ENCODE data around the gene MS4A10.

Gene MS4A10

DNA sequence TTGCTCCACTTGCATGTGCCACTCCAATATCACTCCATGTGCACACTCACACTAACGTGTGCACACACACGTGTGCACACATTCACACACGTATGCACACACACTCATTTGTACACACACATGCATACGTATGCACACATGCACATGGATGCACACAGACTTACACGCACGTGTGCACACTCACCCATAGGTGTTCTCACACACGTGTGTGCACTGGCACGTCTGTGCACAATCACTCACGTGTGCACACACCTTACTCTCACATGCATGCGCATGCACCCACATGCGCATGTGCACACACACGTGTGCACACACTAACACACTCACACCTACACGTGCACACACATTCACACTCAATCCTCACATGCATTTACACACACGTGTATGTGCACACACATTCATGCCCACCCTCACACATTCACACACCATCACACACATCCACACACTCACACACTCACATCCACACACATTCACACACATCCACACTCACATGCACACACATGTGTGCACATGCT, 37.7 kb upstream of the MS4A10 start:
- DNase-seq, result no peak
- H3K36me3 ChIP-seq, result no peaks in the 10 kb centered on the region
- TF ChIP-seq, protein P1, sequence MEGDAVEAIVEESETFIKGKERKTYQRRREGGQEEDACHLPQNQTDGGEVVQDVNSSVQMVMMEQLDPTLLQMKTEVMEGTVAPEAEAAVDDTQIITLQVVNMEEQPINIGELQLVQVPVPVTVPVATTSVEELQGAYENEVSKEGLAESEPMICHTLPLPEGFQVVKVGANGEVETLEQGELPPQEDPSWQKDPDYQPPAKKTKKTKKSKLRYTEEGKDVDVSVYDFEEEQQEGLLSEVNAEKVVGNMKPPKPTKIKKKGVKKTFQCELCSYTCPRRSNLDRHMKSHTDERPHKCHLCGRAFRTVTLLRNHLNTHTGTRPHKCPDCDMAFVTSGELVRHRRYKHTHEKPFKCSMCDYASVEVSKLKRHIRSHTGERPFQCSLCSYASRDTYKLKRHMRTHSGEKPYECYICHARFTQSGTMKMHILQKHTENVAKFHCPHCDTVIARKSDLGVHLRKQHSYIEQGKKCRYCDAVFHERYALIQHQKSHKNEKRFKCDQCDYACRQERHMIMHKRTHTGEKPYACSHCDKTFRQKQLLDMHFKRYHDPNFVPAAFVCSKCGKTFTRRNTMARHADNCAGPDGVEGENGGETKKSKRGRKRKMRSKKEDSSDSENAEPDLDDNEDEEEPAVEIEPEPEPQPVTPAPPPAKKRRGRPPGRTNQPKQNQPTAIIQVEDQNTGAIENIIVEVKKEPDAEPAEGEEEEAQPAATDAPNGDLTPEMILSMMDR (IDR thresholded peaks at IDR 0.05; ENCODE audit: low read depth, low read length), result no peak

GRCh38 chr11:60748225-60748624, 36.9 kb upstream of the MS4A10 start:
- Histone ChIP-seq H3K4me3 (ENCODE audit: low read depth, low read length) (no peak overlapping the region), H3K36me3 (no peaks in the 10 kb centered on the region), H3K27me3 (no peaks in the 10 kb centered on the region; the same call in 1 of the 2 replicates), H3K4me1 (no peaks in the 10 kb centered on the region), H3K9me3 (no peaks in the 10 kb centered on the region)
- DNase-seq, result no peak
- TF ChIP-seq, protein P1 (IDR thresholded peaks at IDR 0.05; ENCODE audit: low read depth, low read length), result no peak

More for the DNA sequence above, 37.7 kb upstream of the MS4A10 start:
- H3K9me3 ChIP-seq, result no peaks in the 10 kb centered on the region
- H3K4me1 ChIP-seq, result no peaks in the 10 kb centered on the region
- H3K4me3 ChIP-seq (ENCODE audit: low read depth, low read length), result no peak overlapping the region
- H3K27me3 ChIP-seq, result no peaks in the 10 kb centered on the region

GRCh38 chr11:60748821-60749220, 36.3 kb upstream of the MS4A10 start:
- H3K9me3 ChIP-seq, result no peaks in the 10 kb centered on the region
- H3K36me3 ChIP-seq, result no peaks in the 10 kb centered on the region
- H3K27me3 ChIP-seq, result no peaks in the 10 kb centered on the region; the same call in 1 of the 2 replicates
- H3K4me1 ChIP-seq, result no peaks in the 10 kb centered on the region
- no peak for DNase-seq
- TF ChIP-seq, protein P1 (IDR thresholded peaks at IDR 0.05; ENCODE audit: low read depth, low read length), result no peak
- H3K4me3 ChIP-seq (ENCODE audit: low read depth, low read length), result no peak overlapping the region

- H3K9me3 ChIP-seq, result no peaks in the 10 kb centered on the region
- no peak overlapping the region for H3K4me3 ChIP-seq (ENCODE audit: low read depth, low read length)
- no peaks in the 10 kb centered on the region for H3K4me1 ChIP-seq
- DNase-seq, result no peak
- TF ChIP-seq, protein P1 (IDR thresholded peaks at IDR 0.05; ENCODE audit: low read depth, low read length), result no peak
- no peaks in the 10 kb centered on the region for H3K36me3 ChIP-seq
- no peaks in the 10 kb centered on the region; the same call in 1 of the 2 replicates for H3K27me3 ChIP-seq
Observed at GRCh38 chr11:60750911-60751310, 34.2 kb upstream of the MS4A10 start.

DNA sequence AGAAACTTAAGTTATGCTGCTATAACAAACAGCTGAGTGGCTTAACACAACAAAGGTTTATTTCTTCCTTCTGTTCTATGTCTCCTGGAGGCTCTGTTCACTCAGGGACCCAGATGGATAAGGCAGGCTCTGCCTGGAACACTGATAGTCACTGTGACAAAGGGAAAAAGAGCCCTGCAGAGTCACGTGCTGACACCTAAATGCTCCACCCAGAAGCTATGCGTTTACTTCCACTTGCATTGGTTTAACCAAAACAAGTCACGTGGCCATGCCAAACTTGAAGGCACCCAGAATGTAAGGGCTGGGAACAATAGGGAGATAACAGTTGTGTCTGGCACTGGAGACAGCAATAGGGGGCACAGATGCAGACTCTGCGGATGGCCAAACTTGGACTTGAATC, 31.8 kb upstream of the MS4A10 start:
- no peaks in the 10 kb centered on the region for H3K36me3 ChIP-seq
- H3K9me3 ChIP-seq, result no peaks in the 10 kb centered on the region
- H3K4me1 ChIP-seq, result no peaks in the 10 kb centered on the region
- TF ChIP-seq, protein P1 (IDR thresholded peaks at IDR 0.05; ENCODE audit: low read depth, low read length), result no peak
- no peak for DNase-seq
- no peak overlapping the region for H3K4me3 ChIP-seq (ENCODE audit: low read depth, low read length)
- peaks cover 5% of the 10 kb centered on the region for H3K27me3 ChIP-seq

DNA sequence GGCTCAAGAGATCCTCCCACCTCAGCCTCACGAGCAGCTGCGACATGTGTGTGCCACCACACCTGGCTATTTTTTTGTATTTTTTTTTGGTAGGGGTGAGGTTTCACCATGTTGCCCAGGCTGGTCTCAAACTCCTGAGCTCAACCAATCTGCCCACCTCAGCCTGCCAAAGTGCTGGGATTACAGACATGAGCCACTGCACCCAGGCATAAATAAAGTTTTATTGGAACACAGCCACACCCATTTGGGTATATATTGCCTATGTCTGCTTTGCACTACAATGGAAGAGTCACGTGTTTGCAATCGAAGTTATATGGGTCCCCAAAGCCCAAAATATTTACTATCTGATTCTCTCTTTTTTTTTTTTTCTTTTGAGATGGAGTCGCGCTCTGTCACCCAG, 30.2 kb upstream of the MS4A10 start:
- Histone ChIP-seq H3K4me1 (no peaks in the 10 kb centered on the region), H3K4me3 (ENCODE audit: low read depth, low read length) (no peak overlapping the region), H3K27me3 (peaks cover 11% of the 10 kb centered on the region), H3K36me3 (no peaks in the 10 kb centered on the region), H3K9me3 (no peaks in the 10 kb centered on the region)
- DNase-seq, result no peak
- TF ChIP-seq, protein P1 (IDR thresholded peaks at IDR 0.05; ENCODE audit: low read depth, low read length), result no peak

Measured in BE2C (cell line).